Activated CD4-positive, alpha-beta T cell treated with anti-CD3 and anti-CD28 coated beads, Interleukin-2, Interleukin-6, amounts not matched to agents 100 ng/mL and 50 ng/mL, durations not matched to agents 16 hours and 8 hours (primary cell): ENCODE measurements around the gene CBX5.
A peak's percentile ranks its signal among the peaks of the same experiment; 100 is the strongest.
"Not testable (repeated sequence)": the region's sequence is repeated elsewhere in the genome, so short reads cannot be mapped to it uniquely, and the experiment has no call there.

Experiments used
- DNase-seq: peaks from one replicate; pipeline ENCODE4 v3.0.0-alpha.2; 2020

The CBX5 gene

DNA sequence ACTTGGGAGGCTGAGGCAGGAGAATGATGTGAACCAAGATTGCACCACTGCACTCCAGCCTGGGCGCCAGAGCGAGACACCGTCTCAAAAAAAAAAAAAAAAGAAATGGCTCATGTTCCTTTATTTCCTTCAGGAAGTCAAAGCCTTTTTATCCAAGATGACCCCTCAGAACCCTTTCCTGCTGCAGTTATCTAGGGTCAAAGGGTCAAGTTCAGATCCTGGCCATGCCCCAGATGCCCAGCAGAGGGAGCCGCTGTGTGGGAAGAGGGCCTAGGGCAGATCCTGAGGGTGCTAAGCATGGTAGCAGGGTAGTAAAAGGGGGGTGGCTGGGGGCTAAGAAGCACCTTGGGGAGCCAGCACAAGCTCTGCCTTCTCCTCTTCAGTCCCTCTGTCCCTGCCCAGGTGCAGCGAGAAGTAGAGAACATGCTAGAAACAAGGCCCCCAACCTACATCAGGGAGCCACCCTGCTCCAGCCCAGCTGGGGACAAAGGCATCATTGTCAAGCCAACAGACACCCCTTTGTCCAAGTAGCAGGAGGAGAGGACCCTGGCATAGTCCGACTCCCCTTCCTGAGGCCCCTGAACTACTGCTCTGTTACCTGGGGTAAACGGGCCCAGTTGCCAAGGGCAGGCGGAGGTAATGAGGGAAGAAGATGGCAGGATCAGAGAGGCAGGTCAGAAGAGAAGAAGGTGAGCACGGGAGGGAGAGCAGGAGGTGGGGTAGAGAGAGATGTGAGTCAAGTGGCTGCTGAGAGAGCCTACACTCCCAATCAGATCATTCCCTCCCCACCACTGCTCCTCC is 14.4 kb upstream of the CBX5 start:
- DNase-seq = peak; percentile 75

DNA sequence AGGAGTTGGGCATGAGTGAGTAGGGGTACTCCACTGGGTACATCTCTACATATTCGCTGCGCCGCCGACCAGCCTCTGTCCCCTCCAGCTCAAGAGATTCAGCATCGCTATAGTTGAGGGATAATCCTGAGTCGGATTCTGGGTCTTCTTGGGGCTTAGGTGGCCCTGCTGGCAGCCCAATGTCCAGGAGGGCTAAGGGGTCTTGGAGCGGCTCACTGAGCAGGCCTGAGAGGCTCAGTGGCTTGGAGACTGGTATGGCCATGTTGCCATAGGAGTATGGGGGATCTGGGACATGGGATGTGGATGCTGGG is 13.0 kb upstream of the CBX5 start:
- no peak for DNase-seq

DNA sequence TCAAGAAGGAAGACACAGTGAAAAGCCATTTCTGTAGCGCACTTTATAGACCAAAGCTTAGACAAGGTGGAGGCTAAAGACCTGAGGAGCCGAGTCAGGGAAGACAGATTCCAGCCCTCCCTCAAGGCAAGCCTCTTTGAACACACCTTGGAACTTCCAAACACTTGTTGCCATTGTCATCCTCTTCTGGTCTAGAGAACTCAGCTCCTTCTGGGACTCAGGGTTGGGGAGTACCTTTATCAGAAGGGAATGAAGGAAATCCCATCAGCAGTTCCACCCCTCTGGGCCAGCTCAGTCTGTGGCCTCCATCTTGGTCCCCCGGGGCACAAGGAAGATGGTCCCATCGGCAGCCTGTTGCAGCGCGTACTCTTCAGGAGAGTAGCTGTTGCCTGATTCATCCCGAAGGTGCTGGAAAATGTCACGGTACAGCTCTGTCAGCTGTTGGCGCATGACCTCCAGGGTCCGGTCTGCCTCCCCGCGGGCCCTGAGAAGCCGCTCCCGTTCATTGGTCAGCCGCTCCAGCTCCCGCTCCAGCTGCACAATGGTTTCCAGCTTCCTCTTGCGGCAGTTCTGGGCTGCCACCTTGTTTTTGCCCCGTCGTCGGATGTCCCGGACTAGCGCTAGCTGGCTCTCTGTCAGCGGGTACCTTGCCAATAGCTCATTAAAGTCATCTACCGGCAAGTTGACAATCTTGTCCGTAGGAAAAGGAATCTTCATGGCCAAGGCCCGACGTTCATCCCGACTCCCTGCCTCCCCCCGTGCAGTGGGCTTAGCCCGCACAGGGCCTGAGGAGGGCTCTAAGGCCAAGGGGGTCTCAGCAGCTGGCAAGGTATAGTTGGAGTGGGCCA is 12.4 kb upstream of the CBX5 start:
- DNase-seq = no peak

DNA sequence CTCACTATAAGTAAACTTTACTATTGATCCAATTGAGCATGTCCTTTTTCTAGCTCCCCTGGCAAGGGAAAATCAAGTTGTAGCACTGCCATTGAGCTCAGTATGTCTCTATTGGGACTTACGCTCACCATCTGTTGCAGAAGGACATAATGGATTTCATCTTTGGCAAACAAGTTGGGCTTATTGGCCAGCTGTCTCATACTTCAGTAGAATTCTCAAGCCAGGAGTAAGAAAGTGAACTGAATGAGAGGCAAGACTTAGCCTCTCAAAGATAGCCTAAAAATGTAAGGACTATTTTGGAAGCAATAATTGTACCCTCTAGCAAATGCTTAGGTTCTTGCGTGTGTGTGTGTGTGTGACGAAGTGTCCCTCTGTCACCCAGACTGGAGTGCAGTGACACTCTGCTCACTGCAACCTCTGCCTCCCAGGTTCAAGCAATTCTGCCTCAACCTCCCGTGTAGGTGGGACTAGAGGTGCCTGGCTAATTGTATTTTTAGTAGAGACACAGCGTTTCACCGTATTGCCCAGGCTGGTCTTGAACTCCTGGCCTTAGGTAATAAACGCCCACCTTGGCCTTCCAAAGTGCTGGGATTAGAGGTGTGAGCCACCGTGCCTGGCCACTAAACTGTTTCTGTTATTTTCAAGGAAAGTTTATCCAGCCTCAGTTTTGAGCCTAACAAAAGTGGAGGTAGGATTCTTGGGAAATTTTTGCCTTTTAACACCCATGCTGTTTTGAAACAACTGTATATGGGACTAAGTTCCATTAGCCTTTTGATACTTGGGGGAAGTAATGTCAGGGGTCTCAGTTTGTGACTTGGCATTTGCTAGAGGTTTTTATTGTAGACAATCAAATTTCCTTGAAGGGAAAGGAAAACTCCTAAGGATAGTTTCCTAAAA is 7.6 kb upstream of the CBX5 start:
- DNase-seq = peak; percentile 24

DNA sequence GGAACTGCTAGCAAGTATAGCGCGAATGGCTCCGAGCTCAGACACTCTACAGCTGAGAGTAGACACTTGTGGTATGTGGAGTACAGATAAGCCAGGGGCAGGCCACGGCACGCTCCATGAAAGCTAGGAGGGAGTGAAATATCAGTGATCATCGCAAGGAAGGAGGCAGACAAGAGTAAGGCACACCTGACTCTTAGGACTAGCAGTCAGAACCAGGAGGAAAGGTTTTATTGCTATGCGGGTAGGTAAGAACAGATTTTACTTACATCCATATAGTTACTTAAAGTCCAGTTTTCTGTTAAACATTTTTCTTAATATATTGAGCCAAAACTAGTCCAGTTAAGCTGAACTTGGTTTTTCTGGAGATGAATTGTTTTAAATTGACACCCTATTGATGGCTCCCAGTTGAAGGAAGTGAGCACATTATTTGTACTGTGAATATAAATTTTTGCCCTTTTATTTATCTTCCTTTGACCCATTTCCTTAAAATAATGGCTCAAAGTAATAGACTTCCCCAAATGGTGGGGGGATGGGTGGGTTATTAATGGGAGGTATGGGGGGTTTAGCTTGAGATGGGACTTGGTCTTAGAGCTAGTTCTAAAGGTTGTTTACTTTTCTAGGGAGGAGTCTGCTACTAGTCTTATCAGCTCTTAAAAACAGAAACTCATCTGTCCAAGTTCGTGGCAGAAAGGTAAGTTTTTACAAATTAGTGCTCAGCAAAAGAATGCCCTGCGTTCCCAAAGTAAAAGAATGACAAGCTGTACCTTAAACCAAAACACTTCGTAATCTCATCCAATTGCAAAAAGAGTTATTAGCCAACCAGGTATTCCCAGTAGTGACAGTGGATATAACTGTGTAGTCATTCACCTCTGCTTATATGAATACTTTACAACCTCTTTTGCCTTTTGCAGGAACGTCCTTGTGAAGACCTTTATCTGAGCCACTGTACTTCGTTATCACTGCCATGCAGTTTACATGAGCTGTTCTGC is 6.4 kb upstream of the CBX5 start:
- no peak for DNase-seq

DNA sequence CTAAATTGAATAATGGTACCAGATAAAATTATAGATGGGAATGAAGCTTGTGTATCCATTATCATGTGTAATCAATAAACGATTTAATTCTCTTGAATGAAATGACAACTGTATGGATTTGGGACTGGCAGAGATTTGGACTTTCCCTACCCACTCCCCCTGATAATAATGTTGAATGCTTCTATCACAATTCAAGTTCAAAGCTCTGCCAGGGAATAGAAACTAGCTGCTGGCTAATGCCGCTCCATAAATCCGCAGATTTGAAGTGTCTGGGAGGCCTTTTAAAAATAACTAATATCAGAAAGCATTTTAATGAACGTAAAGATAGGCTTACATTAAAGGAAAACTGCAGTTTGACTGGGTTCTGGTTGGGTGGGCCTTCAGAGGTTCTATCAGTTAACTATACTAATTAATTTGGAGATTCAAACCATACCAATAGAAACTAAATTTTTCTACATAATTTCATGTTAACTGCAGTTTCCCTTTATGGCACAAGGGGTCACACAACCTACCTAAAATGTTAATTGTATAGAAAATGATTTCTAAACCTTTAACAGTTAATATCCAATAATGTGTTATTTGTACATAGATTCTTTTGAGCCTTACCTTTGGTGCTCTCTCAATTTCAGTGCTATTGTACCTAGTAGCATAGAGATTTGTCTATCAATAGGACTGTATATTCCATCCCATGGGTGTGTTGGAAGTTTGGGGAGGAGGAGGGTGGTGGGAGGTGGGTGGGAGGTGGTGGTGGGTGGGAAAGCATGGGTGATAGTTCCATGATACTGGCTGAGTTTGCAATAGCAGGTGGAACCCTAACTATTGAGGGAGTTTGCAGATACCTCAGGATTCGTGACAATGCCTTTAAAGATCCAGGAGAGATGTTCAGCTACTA is 5.5 kb upstream of the CBX5 start:
- DNase-seq = peak; percentile 23

DNA sequence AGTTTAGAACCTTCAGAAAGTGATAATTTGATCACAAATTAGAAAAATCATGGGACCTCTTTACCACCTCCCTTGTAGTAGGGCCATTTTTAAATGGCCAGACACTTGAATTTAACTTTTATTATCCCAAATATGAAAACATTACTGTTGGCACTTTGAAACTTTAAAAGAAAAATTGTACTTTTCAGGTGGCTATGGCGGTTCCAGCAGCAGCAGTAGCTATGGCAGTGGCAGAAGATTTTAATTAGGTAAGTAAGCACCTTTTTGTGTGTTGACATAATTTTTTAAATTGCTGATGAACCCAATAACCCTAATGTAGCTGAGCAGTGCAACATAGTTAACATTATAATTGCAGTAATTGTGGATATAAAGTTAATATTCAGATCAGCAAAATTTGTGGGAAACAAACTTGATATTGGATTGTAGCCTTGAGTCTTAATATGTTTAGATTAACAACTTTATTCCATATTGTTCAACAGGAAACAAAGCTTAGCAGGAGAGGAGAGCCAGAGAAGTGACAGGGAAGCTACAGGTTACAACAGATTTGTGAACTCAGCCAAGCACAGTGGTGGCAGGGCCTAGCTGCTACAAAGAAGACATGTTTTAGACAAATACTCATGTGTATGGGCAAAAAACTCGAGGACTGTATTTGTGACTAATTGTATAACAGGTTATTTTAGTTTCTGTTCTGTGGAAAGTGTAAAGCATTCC is 4.3 kb upstream of the CBX5 start:
- DNase-seq = not testable (repeated sequence)

DNA sequence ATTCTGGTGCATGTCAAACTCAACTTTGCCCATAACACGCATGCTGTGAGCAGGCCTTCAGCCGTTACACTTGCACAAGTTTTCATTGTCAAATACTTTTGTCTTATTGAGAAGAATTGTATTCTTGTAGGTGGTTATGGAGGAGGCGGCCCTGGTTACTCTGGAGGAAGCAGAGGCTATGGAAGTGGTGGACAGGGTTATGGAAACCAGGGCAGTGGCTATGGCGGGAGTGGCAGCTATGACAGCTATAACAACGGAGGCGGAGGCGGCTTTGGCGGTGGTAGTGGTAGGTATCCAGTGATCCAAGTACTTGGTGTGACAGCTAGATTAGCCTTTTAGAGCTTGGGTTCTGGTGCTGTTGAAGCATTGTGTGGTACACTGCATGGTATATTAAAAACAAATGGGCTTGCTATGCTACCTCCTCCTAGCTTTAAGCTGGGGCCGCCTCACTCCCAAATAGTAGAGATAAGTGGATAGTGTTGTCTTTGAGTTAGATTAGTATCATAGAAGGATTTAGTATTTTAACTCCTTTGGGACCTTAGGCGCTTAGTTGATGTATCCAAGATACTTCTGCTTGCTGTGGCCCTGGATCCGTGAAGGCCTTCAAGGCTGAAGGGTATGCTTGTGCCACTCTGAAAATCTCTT is 3.1 kb upstream of the CBX5 start:
- peak; percentile 48 for DNase-seq

DNA sequence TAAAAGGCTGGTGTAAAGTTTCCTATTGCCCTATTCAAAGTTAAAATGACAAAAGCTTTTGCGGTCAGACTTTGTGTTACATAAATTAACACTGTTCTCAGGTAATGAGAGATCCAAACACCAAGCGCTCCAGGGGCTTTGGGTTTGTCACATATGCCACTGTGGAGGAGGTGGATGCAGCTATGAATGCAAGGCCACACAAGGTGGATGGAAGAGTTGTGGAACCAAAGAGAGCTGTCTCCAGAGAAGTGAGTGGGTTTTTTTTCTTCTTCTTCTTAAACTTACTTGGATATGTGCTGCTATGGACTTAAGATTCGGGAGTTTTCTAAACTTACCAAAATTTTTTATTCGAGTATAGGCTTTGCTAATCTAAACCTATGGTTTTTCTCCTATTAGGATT is 1.8 kb upstream of the CBX5 start:
- not testable (repeated sequence) for DNase-seq

DNA sequence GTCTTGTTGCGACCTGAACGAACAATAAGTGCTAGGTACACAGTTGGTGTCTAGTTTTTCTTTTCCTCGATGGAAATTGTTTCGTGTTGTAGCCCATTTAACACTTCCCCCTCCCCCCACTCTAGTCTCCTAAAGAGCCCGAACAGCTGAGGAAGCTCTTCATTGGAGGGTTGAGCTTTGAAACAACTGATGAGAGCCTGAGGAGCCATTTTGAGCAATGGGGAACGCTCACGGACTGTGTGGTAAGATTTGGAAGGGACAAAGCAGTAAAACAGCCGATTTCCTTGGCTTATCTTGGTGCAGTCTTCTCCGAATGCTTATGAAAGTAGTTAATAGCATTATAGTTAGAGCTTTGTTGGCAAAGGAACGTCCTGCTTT is 1.3 kb upstream of the CBX5 start:
- DNase-seq = peak; percentile 68

DNA sequence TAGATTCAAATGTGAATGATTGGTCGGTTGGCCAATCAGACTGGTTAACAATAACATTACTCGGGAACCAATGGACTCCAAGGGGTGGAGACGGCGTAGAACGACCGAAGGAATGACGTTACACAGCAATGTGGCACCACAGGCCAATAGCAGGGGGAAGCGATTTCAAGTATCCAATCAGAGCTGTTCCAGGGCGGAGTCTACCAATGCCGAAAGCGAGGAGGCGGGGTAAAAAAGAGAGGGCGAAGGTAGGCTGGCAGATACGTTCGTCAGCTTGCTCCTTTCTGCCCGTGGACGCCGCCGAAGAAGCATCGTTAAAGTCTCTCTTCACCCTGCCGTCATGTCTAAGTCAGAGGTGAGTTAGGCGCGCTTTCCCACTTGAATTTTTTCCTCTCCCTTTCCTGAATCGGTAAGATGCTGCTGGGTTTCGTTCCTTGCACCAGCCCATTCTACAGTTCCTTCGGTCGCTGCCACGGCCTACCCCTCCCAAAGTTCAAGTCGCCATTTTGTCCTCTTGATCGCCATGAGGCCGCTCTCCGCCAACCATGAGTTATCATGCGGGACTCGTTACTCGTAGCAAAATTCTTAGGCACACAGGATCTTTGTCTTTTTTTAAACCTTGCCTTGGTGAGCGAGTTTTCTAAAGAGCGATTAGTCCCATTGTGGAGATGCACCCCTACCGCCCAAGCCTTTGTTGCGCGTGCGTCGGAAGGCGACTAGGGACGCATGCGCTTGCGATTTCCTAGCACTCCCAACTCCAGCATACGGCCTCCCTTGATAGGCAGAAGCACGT is 742 bp upstream of the CBX5 start, which contains the start of gene HNRNPA1:
HNRNPA1 (plus strand) TSS at position 259 of the 793 bp plus-strand sequence; CDS start at position 341, 82 bp downstream.
- peak; percentile 99 for DNase-seq

DNA sequence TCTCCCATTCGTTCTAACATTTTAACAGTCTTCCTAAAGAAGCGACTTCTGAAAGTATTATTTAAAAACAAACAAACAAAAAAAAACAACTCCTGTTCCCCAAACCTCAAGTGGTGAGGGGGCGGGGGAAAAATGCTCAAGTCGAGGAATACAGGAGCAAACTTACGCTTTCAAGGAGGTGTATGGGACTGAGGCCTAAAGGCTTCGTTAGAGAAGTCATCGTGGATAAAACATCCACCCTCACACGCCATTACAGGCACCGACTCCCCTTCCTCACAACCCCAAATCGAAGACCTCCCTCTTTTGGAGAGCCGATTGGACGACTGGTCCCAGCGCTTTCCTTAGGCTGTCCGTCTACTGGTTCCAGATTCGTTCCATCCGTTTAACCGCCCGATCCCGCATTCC is 693 bp downstream of the CBX5 start:
- no peak for DNase-seq

DNA sequence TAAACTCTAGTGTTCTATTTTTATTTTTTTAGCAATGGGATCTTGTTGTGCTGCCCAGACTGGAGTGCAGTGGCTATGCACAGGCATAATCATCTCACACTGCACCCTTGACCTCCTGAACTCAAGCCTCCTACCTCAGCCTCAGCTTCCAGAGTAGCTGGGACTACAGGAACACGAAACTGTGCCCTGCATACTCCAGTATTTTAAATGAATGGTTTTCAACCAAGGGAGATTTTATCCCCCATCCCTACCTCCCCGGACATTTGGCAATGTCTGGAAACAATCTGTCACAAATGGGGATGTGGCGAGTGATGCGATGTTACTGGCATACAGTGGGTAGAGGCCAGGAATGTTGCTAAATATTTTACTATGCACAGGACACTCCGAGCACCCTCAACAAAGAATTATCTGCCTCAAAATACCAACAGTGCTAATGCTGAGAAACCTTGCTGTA is 2.1 kb downstream of the CBX5 start:
- DNase-seq = no peak

DNA sequence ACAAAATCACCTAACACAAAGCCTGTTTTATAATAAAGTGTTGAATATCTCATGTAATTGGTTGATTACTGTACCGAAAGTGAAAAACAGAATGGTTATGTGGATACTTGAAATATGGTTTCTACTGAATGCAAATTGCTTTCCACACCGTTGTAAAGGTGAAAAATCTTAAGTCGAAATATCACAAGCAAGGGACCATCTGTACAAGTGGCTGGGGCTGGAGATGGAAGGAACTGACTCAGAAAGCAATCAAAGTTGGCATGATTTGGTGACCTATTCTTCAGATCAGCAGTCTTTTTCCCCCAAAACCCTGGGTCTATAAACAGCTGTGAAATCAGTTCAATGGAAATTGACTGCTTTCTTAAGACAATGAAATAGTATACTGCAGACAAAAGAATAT is 3.6 kb downstream of the CBX5 start:
- peak; percentile 31 for DNase-seq

DNA sequence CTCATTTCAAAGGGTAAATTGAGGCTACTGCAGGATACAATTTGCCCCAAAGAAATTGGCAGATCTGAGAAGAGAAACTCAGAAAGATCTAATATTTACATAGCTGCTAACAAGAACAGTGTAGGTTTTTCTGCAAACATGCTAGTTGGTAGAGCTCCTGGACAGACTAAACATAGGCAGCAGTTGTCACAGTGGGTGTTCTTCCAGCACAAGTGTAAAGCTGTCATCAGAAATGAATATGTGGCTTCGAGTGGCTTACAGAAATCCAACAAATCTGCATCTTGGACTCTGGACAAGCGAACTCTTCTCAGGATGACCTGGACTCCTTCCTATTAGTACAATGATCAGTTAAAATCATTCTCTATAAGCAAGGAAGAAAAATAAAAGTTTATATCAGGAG is 5.9 kb downstream of the CBX5 start:
- DNase-seq = no peak

DNA sequence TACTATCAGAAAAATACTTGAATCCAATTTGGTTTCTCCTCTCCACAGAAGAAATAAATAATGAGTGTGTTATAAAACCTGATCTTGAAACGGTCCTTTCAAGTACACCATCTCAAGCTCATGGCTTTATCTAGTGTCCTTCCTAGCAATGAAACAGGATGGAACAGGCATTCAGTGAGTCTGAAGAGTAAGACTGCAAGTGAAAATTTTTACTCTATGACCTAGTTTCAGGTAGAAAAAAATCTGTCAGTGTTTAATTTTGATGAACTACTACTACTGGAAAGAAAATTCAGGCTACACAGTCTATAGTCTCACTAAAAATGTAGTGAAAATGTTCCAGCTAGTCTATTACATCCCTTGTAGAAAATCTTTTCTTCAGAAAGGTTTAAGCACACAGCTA is 7.7 kb downstream of the CBX5 start:
- DNase-seq = peak; percentile 56

DNA sequence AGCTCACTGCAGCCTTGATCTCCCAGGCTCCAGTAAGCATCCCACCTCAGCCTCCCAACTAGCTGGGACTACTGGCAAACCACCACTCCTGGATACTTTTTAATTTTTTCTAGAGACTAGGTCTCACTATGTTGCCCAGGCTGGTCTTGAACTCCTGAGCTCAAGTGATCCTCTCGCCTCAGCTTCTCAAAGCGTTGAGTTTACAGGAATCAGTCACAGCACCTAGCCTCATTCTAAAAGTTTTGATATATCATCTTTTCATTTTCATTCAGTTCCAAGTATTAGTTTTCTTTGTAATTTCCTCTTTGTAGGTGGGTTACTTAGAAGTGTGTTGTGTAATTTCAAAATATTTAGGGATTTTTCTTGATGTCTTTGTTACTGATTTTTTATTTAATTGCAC is 9.6 kb downstream of the CBX5 start:
- DNase-seq = peak; percentile 47

DNA sequence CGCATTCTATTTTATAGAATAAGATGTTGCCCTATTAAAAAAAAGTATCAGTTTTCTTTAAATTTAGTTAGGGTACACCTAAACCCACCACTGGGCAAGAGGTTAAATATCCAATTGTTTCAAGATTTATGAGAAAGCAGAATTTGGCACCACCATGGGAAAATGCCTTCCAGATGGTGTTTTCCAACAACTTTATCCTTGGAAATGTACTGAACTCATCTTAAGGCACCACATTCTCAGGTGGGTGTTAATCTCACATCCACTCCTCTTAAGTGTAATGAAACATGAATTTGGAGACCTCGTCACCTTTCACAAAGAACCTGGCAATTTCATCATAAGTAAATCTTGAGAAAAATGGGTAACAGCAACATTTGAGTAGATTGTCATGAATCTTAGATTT is 13.1 kb downstream of the CBX5 start:
- DNase-seq = no peak

DNA sequence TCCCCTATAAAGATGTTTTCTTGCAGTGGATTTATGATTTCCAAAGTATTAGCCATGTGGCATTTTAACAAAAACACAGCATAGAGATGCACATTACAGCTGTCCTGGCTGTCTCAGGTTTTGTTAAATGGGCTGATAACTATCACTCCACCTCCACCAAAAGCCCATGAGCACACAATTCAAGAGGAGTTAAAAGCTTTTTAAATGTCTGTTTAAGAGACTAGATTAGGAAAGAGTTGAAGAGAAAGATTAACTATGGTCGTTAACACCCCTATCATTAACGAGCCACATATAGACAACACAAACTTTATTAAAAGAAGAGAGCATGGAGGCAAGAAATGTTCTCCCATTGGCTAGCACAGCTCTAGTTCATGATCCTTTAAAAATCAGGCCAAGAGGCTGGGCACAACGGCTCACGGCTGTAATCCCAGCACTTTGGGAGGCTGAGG is 14.5 kb downstream of the CBX5 start:
- DNase-seq = no peak
